Measurements from ENCODE around the gene NFE2L2.
"Not testable (repeated sequence)": the region's sequence is repeated elsewhere in the genome, so short reads cannot be mapped to it uniquely, and the experiment has no call there.

Gene NFE2L2

GRCh38 chr2:177279847-177280246, 15.3 kb upstream of the NFE2L2 start:
- DNase-seq = no peak

- DNase-seq = no peak
Observed at GRCh38 chr2:177275743-177276055, 11.2 kb upstream of the NFE2L2 start.

- DNase-seq = no peak
Observed at GRCh38 chr2:177275040-177275742, 10.7 kb upstream of the NFE2L2 start.

GRCh38 chr2:177273408-177273807, 8.9 kb upstream of the NFE2L2 start:
- DNase-seq = no peak

GRCh38 chr2:177272765-177273164, 8.2 kb upstream of the NFE2L2 start:
- DNase-seq = no peak

- DNase-seq = no peak
Observed at GRCh38 chr2:177271981-177272666, 7.6 kb upstream of the NFE2L2 start.

GRCh38 chr2:177270531-177270930, 6.0 kb upstream of the NFE2L2 start:
- no peak for DNase-seq

GRCh38 chr2:177268901-177269300, 4.4 kb upstream of the NFE2L2 start:
- no peak for DNase-seq

GRCh38 chr2:177268187-177268871, 3.8 kb upstream of the NFE2L2 start:
- DNase-seq = no peak

- DNase-seq = not testable (repeated sequence)
Observed at GRCh38 chr2:177266955-177267354, 2.4 kb upstream of the NFE2L2 start.

- DNase-seq = peak in 1 of 2 donors; percentile 56
Observed at GRCh38 chr2:177265824-177266817, 1.6 kb upstream of the NFE2L2 start.

GRCh38 chr2:177264209-177264692, 276 bp downstream of the NFE2L2 start:
- DNase-seq = no peak

GRCh38 chr2:177263451-177264208, 897 bp downstream of the NFE2L2 start:
- peak; percentile 91 to 93 for DNase-seq

- DNase-seq = no peak
Observed at GRCh38 chr2:177262958-177263450, 1.5 kb downstream of the NFE2L2 start.

- DNase-seq = peak in 1 of 2 donors; percentile 2
Observed at GRCh38 chr2:177262092-177262491, 2.4 kb downstream of the NFE2L2 start.

- peak in 1 of 2 donors; percentile 3 for DNase-seq
Observed at GRCh38 chr2:177261116-177262060, 3.1 kb downstream of the NFE2L2 start.

- peak in 1 of 2 donors; percentile 5 for DNase-seq
Observed at GRCh38 chr2:177260379-177260778, 4.1 kb downstream of the NFE2L2 start.

- no peak for DNase-seq
Observed at GRCh38 chr2:177258059-177258458, 6.5 kb downstream of the NFE2L2 start.

GRCh38 chr2:177257471-177257870, 7.1 kb downstream of the NFE2L2 start:
- DNase-seq = peak in 1 of 2 donors; percentile 1

- no peak for DNase-seq
Observed at GRCh38 chr2:177256695-177257094, 7.8 kb downstream of the NFE2L2 start.

Data from CD4-positive, alpha-beta T cell treated with Interleukin-4 for 1 hour (primary cell).